Uterus (tissue), 2 donors: ENCODE measurements around the gene KIF1A.

Experiments used
- POLR2A ChIP-seq, 2 donors: fragments of 450-650 bp; IDR thresholded peaks; one replicate each; pipeline ENCODE4 v1.6.1; 2016; ENCODE audit warnings: antibody characterized with exemption in 2 of 2, mild to moderate bottlenecking in 1 of 2, moderate library complexity in 1 of 2
- TF ChIP-seq, protein P1 (sequence below), 4 experiments: fragments of 200-600 bp in 2 of 4; fragments of 450-650 bp in 2 of 4; sonication (generic) in 2 of 4; IDR thresholded peaks; one replicate each; pipeline ENCODE4 v1.5.1; 2016 to 2019; ENCODE audit warnings: antibody characterized with exemption in 4 of 4, mild to moderate bottlenecking in 2 of 4, moderate library complexity in 1 of 4

DNA sequence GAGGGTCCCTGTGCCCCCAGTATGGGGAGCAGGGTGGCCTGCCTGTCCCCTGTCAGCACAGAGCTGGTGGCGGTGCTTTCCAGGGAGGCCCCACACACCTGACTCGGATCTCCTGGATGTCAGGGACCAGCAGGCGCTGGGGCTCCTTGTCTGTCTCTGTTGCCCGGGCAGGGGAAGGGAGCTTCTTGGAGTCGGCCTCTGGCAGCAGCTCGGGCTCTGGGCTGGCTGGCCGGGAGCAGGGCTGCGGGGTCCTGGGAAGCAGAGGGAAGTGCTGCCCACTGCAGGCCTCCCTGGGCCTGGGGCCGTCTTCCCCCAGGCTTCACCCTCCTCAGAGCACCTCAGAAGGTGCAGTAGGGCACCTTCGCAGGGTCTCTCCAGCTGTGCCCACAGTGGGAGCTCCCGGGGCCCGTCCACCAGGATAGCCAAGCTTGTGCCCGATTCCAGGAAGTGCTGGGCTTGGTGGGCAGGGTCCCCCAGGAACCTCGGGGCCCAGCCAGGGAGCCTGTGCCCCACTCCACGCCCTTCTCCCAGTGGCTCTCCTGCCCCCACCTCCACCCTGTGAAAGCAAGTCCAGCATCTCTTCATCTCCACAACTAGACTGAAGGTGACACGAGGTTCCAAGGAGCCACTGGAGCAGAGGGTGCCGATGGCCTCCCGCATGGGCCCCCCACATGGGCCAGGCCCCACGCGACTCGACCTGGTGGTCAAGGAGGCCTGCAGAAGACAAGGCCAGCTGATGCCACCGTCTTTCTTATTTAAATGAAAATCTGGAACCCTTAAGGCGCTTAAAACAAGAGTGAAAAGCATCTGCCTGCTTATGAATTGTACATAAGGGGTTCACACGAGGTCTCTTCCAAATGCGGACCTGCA, 100.1 kb downstream of the KIF1A start:
- TF ChIP-seq, protein P1, sequence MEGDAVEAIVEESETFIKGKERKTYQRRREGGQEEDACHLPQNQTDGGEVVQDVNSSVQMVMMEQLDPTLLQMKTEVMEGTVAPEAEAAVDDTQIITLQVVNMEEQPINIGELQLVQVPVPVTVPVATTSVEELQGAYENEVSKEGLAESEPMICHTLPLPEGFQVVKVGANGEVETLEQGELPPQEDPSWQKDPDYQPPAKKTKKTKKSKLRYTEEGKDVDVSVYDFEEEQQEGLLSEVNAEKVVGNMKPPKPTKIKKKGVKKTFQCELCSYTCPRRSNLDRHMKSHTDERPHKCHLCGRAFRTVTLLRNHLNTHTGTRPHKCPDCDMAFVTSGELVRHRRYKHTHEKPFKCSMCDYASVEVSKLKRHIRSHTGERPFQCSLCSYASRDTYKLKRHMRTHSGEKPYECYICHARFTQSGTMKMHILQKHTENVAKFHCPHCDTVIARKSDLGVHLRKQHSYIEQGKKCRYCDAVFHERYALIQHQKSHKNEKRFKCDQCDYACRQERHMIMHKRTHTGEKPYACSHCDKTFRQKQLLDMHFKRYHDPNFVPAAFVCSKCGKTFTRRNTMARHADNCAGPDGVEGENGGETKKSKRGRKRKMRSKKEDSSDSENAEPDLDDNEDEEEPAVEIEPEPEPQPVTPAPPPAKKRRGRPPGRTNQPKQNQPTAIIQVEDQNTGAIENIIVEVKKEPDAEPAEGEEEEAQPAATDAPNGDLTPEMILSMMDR (IDR thresholded peaks at IDR 0.05): no peak
- no peak for TF ChIP-seq POLR2A (IDR thresholded peaks at IDR 0.05)
